CD14-positive monocyte (primary cell): ENCODE measurements around the gene ANKRD10. TPM values are rescaled to one million over a fixed set of nuclear protein-coding genes. Genes with fewer than 3 reads are reported as not detected.

Source experiments
- DNase-seq, 3 donors: peaks; one replicate each; pipeline ENCODE4 v3.0.0-alpha.2; 2011 to 2022
- H2AFZ ChIP-seq: 2 replicates; pipeline ENCODE4 v1.6.0; 2012; ENCODE audit warnings: mild to moderate bottlenecking, low read depth, low read length, inconsistent platforms; ENCODE audit not compliant: insufficient read depth, poor library complexity, severe bottlenecking
- H3K27ac ChIP-seq, 2 donors: 1 replicate in 1 of 2; 2 replicates in 1 of 2; pipeline ENCODE4 v1.5.1; 2012 to 2013; ENCODE audit warnings: low read length in 2 of 2, control low read depth in 1 of 2, inconsistent platforms in 1 of 2, low read depth in 1 of 2, mild to moderate bottlenecking in 1 of 2
- H3K27me3 ChIP-seq, 2 donors: one replicate each; pipeline versions ENCODE4 v1.6.0 to v1.6.1; 2011 to 2013; ENCODE audit warnings: low read length in 2 of 2; ENCODE audit not compliant: control insufficient read depth in 2 of 2, insufficient read depth in 2 of 2
- H3K36me3 ChIP-seq, 2 donors: replicated peaks in 1 of 2; 1 replicate in 1 of 2; 2 replicates in 1 of 2; pipeline versions ENCODE4 v1.5.1 to v1.6.1; 2012 to 2013; ENCODE audit warnings: low read length in 2 of 2, control low read depth in 1 of 2, inconsistent platforms in 1 of 2, mild to moderate bottlenecking in 1 of 2; ENCODE audit not compliant: insufficient read depth in 2 of 2, control insufficient read depth in 1 of 2
- H3K4me1 ChIP-seq, 2 donors: 1 replicate in 1 of 2; 2 replicates in 1 of 2; pipeline versions ENCODE4 v1.5.1 to v1.6.1; 2012 to 2013; ENCODE audit warnings: low read length in 2 of 2, control low read depth in 1 of 2, inconsistent platforms in 1 of 2, mild to moderate bottlenecking in 1 of 2, moderate library complexity in 1 of 2; ENCODE audit not compliant: insufficient read depth in 2 of 2, control insufficient read depth in 1 of 2
- H3K4me2 ChIP-seq: replicated peaks from 2 replicates; pipeline ENCODE3; 2012; ENCODE audit warnings: low read length, moderate library complexity, mild to moderate bottlenecking; ENCODE audit not compliant: poor library complexity, severe bottlenecking; ENCODE audit errors: extremely low read depth
- H3K4me3 ChIP-seq, 3 experiments: fragments of 200-600 bp in 1 of 3; sonication (generic) in 1 of 3; replicated peaks in 1 of 3; 1 replicate in 2 of 3; 2 replicates in 1 of 3; pipeline ENCODE4 v1.5.1; 2011 to 2013; ENCODE audit warnings: low read length in 3 of 3, mild to moderate bottlenecking in 3 of 3, control low read depth in 2 of 3, low read depth in 2 of 3, inconsistent platforms in 1 of 3, moderate library complexity in 1 of 3
- H3K79me2 ChIP-seq: 2 replicates; pipeline ENCODE4 v1.6.0; 2012; ENCODE audit warnings: mild to moderate bottlenecking, control low read depth, inconsistent platforms, low read length, moderate library complexity; ENCODE audit not compliant: insufficient read depth
- H3K9ac ChIP-seq: 2 replicates; pipeline ENCODE4 v1.6.0; 2017; ENCODE audit warnings: low read length, mild to moderate bottlenecking; ENCODE audit not compliant: insufficient read depth, poor library complexity, severe bottlenecking
- H3K9me3 ChIP-seq, 2 donors: replicated peaks in 1 of 2; 1 replicate in 1 of 2; 2 replicates in 1 of 2; pipeline versions ENCODE4 v1.5.1 to v1.6.1; 2012 to 2013; ENCODE audit warnings: low read length in 2 of 2, control low read depth in 1 of 2; ENCODE audit not compliant: control insufficient read depth in 1 of 2, insufficient read depth in 1 of 2
- H4K20me1 ChIP-seq: 2 replicates; pipeline ENCODE4 v1.6.0; 2012; ENCODE audit warnings: mild to moderate bottlenecking, low read length, control low read depth, moderate library complexity; ENCODE audit not compliant: insufficient read depth
- H3K27ac Mint-ChIP-seq, 7 donors: one replicate each; pipeline ENCODE4 v1.8.0; 2020; ENCODE audit warnings: mild to moderate bottlenecking in 7 of 7, mixed read lengths in 7 of 7, moderate library complexity in 6 of 7, inconsistent platforms in 2 of 7
- H3K27me3 Mint-ChIP-seq, 3 donors: one replicate each; pipeline ENCODE4 v1.8.0; 2021 to 2022; ENCODE audit warnings: low read depth in 3 of 3, mild to moderate bottlenecking in 3 of 3, mixed read lengths in 3 of 3, moderate library complexity in 3 of 3, inconsistent platforms in 1 of 3
- H3K36me3 Mint-ChIP-seq, 2 donors: one replicate each; pipeline ENCODE4 v1.8.0; 2020; ENCODE audit warnings: mixed read lengths in 2 of 2, inconsistent platforms in 1 of 2, mild to moderate bottlenecking in 1 of 2
- H3K4me1 Mint-ChIP-seq: one replicate; pipeline ENCODE4 v1.8.0; 2020; ENCODE audit warnings: mild to moderate bottlenecking, mixed read lengths
- H3K4me3 Mint-ChIP-seq, 2 donors: one replicate each; pipeline ENCODE4 v1.8.0; 2020; ENCODE audit warnings: mild to moderate bottlenecking in 2 of 2, mixed read lengths in 2 of 2, moderate library complexity in 1 of 2
- H3K9me3 Mint-ChIP-seq, 7 donors: one replicate each; pipeline ENCODE4 v1.8.0; 2020 to 2022; ENCODE audit warnings: mixed read lengths in 7 of 7, mild to moderate bottlenecking in 6 of 7, moderate library complexity in 6 of 7, inconsistent platforms in 2 of 7
- WGBS: methylation state at CpG from one replicate; pipeline ENCODE4 v1.1.5; 2013; ENCODE audit warnings: missing lambda C conversion rate; ENCODE audit not compliant: insufficient coverage; 5-methylcytosine and 5-hydroxymethylcytosine counted together
- intact Hi-C, 2 donors: fragments of 100-400 bp; cut with micrococcal nuclease; formaldehyde crosslinking; loops; one replicate each; pipeline versions ENCODE4 v1.15.0 to v1.15.1; 2023
- polyA plus RNA-seq, 3 donors: library from polyadenylated mRNA; depleted of rRNA in 1 of 3; unstranded in 2 of 3; stranded (reverse) in 1 of 3; fragments of 300-500 nt in 2 of 3; fragments of >200 nt in 1 of 3; fragmentation: Illumina TruSeq in 2 of 3; gene quantifications; 1 replicate in 2 of 3; 2 replicates in 1 of 3; pipeline ENCODE4 v1.2.3, GENCODE V29; 2012 to 2021
- TF ChIP-seq, protein P1 (sequence below): fragments of 200-600 bp; IDR thresholded peaks from one replicate; pipeline ENCODE4 v1.8.0; 2022; ENCODE audit warnings: antibody characterized with exemption, mild to moderate bottlenecking

Gene ANKRD10
- polyA plus RNA-seq, 3 donors: 30.5 to 79.9 (median 37.2) TPM

DNA sequence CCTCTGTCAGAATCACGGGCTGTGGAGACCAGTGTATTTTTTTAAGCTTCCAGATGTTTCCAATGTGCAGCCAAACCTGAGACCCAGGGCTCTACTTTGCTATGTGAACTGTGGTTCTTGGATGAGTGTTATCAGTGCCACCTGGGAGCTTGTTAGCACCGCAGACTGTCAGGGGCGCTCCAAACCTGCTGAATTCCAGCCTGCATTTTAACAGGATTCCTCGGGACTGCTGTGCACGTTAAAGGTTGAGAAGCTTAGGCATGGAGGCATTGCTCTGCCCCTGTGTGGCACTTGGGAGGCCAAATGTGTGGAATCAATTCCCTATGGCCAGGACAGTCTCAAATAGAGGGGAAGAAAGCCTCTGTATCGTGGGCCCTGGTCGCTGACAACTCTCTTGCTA, 80.3 kb downstream of the ANKRD10 start:
- Histone ChIP-seq H3K27me3 (no peaks in the 10 kb centered on the region), H3K36me3 (no peaks in the 10 kb centered on the region), H4K20me1 (no peaks in the 10 kb centered on the region), H2AFZ (no peak overlapping the region), H3K4me1 (no peaks in the 10 kb centered on the region), H3K4me2 (no peak overlapping the region), H3K9me3 (no peaks in the 10 kb centered on the region), H3K9ac (no peak overlapping the region), H3K27ac (no peak overlapping the region), H3K4me3 (no peak overlapping the region), H3K79me2 (no peaks in the 10 kb centered on the region)
- peaks cover 1 to 9% (median 6%) of the 10 kb centered on the region in 3 donors for H3K27me3 Mint-ChIP-seq
- peaks cover 0 to 3% (median 0%) of the 10 kb centered on the region in 7 donors for H3K9me3 Mint-ChIP-seq
- TF ChIP-seq, protein P1, sequence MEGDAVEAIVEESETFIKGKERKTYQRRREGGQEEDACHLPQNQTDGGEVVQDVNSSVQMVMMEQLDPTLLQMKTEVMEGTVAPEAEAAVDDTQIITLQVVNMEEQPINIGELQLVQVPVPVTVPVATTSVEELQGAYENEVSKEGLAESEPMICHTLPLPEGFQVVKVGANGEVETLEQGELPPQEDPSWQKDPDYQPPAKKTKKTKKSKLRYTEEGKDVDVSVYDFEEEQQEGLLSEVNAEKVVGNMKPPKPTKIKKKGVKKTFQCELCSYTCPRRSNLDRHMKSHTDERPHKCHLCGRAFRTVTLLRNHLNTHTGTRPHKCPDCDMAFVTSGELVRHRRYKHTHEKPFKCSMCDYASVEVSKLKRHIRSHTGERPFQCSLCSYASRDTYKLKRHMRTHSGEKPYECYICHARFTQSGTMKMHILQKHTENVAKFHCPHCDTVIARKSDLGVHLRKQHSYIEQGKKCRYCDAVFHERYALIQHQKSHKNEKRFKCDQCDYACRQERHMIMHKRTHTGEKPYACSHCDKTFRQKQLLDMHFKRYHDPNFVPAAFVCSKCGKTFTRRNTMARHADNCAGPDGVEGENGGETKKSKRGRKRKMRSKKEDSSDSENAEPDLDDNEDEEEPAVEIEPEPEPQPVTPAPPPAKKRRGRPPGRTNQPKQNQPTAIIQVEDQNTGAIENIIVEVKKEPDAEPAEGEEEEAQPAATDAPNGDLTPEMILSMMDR: no peak
- DNase-seq: no peak
- H3K36me3 Mint-ChIP-seq: no peaks in the 10 kb centered on the region
- 95% methylated on average over 6 of the region's 7 CpGs for WGBS
- no peak overlapping the region for H3K4me3 Mint-ChIP-seq
- intact Hi-C loops: no loop called here
- H3K27ac Mint-ChIP-seq: no peak overlapping the region
- no peaks in the 10 kb centered on the region for H3K4me1 Mint-ChIP-seq

DNA sequence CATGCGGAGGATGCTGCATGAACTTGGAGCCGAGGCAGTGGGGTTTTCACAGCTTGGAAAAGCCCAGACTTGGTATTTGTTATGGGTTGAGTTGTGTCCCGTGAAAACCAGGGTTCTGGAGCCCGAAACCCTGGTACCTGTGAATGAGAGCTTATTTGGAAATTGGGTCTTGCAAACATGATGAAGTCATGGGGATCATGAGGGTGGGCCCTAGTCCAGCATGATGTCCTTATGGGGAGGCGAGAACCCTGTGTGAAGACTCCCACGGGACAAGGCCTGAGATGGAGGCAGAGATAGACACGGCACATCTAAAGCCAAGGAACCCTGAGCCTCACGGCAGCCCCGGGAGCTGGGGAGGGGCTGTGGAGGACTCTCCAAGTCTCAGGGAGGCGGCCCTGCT, 82.3 kb downstream of the ANKRD10 start:
- no peak overlapping the region for H3K27ac ChIP-seq
- peaks cover 0 to 9% (median 6%) of the 10 kb centered on the region in 3 donors for H3K27me3 Mint-ChIP-seq
- DNase-seq: no peak
- H3K4me3 ChIP-seq: no peak overlapping the region
- no peaks in the 10 kb centered on the region for H3K36me3 ChIP-seq
- H4K20me1 ChIP-seq: no peaks in the 10 kb centered on the region
- peaks cover 0 to 10% of the 10 kb centered on the region in 2 donors for H3K9me3 ChIP-seq
- no peaks in the 10 kb centered on the region for H3K27me3 ChIP-seq
- no peaks in the 10 kb centered on the region for H3K36me3 Mint-ChIP-seq
- H3K4me2 ChIP-seq: no peak overlapping the region
- no peaks in the 10 kb centered on the region for H3K79me2 ChIP-seq
- no peak overlapping the region for H2AFZ ChIP-seq
- peaks cover under 1 to 17% (median 6%) of the 10 kb centered on the region in 7 donors for H3K9me3 Mint-ChIP-seq
- TF ChIP-seq, protein P1: no peak
- WGBS: 89% methylated on average over 6 of the region's 10 CpGs
- no peak overlapping the region for H3K4me3 Mint-ChIP-seq
- H3K4me1 ChIP-seq: no peaks in the 10 kb centered on the region
- intact Hi-C loops: no loop called here
- no peaks in the 10 kb centered on the region for H3K4me1 Mint-ChIP-seq
- no peak overlapping the region for H3K9ac ChIP-seq
- no peak overlapping the region for H3K27ac Mint-ChIP-seq
